ENCODE results near the gene UBE2I.

The UBE2I gene

GRCh38 chr16:1361685-1362360 is 52.4 kb downstream of the UBE2I start:
- no peak for DNase-seq (ENCODE audit: low spot score)

- DNase-seq (ENCODE audit: low spot score) = no peak
Measured at GRCh38 chr16:1362807-1363206, 53.4 kb downstream of the UBE2I start.

- DNase-seq (ENCODE audit: low spot score) = no peak
Measured at GRCh38 chr16:1363501-1364041, 54.1 kb downstream of the UBE2I start.

GRCh38 chr16:1364510-1364909 is 55.1 kb downstream of the UBE2I start:
- DNase-seq (ENCODE audit: low spot score) = no peak

GRCh38 chr16:1366060-1366711 is 56.8 kb downstream of the UBE2I start:
- no peak for DNase-seq (ENCODE audit: low spot score)

- no peak for DNase-seq (ENCODE audit: low spot score)
Measured at GRCh38 chr16:1366712-1367299, 57.4 kb downstream of the UBE2I start.

GRCh38 chr16:1367486-1368174 is 58.2 kb downstream of the UBE2I start:
- DNase-seq (ENCODE audit: low spot score) = no peak

- no peak for DNase-seq (ENCODE audit: low spot score)
Measured at GRCh38 chr16:1371054-1371978, 61.9 kb downstream of the UBE2I start.

GRCh38 chr16:1372292-1372950 is 63.0 kb downstream of the UBE2I start:
- no peak for DNase-seq (ENCODE audit: low spot score)

- DNase-seq (ENCODE audit: low spot score) = no peak
Measured at GRCh38 chr16:1374418-1375297, 65.2 kb downstream of the UBE2I start.

- DNase-seq (ENCODE audit: low spot score) = no peak
Measured at GRCh38 chr16:1375298-1375640, 65.8 kb downstream of the UBE2I start.

- DNase-seq (ENCODE audit: low spot score) = no peak
Measured at GRCh38 chr16:1375741-1376410, 66.4 kb downstream of the UBE2I start.
